Measurements from ENCODE around the gene SLC2A6. TPM values are rescaled to one million over a fixed set of nuclear protein-coding genes. Genes with fewer than 3 reads are reported as not detected.

The SLC2A6 gene
- total RNA-seq, 2 experiments from 2014 or later, result 0.62 to 0.83 TPM

DNA sequence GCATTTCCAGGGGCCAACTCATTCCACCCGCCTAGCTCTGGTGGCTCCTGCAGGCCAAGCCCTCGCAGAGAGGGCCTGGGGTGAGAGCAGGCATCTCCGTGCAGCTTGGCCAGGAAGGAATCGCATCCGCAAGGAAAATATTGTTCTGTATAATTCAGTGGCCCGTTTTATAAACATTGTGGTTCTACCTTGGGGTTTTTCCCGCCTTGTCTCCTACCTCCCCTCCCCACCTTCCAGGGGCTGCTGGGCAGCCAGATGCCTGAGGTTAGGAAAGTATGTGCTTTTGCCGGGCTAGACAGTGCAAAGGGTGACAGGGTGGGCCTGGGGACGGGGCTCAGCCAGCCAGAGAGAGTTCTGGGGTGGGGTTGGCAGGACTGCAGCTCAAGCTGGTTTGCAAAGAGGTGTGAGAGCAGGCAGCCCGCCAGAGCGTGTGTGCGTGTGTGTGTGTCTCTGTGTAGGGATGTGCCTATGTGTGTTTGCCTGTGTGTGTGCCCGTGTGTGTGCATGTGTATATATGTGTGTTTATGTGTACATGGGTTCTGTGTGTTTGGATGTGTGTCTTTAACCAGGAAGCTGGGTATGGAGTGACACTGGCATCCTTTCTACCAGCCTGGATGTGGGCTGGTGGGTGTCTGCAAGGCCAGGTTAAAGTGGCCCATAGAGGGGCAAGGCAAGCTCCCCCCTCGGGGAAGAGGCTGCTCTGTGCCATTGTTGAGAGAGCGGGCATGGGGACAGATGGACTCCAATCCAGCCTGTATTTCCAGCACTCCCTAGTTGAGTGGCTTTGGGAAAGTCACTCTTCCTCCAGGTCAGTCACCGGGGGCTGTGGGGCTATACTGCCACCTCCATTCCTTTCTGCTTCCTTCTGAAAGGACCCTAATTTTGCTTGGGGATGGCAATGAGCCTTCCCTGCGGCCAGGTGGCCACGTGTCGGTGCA is 10.6 kb upstream of the SLC2A6 start:
- Mint-ChIP-seq H3K27me3 (ENCODE audit: low read depth) (no peaks in the 10 kb centered on the region), H3K4me3 (no peak overlapping the region), H3K4me1 (ENCODE audit: low read depth) (peaks cover 3% of the 10 kb centered on the region), H3K27ac (no peak overlapping the region), H3K36me3 (ENCODE audit: low read depth) (no peaks in the 10 kb centered on the region), H3K9me3 (no peaks in the 10 kb centered on the region)
- intact Hi-C loops (cut with micrococcal nuclease), result loop anchor here (5.0 kb wide), 2 partner anchors 132 to 152 kb away; partner anchors contain the start of genes SURF1, SURF2 and SURF6
- no peak for DNase-seq
- CTCF ChIA-PET, result interaction anchor here (0.6 to 1.5 kb wide), 2 partner anchors 251 to 273 kb away, joined by 3 read pairs; no protein-coding TSS in a partner anchor

DNA sequence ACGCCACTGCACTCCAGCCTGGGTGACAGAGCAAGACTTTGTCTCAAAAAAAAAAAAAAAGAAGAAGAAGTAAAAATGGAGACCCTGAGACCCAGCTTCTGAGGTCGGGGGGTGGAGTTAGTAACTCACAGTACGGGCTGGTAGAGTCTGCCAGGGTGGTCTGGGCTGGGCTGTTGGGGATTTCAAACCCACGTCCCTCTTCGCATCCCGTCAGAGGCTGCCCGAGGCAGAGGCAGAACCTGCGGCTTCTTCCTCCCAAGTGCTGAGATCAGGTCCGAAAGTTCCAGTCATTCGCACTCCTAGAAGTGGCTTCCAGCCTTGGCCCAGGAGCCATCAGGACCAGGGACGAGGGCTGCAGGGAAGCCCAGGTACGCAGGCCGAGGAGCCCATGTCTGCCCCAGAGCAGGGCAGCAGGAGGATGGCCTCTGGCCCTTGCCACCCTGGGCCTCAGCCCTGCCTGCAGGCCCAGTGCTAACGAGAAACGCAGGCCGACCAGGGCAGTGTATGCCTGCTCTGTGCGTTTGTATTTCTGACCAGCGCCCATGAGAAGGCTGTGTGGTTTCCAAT is 9.9 kb upstream of the SLC2A6 start:
- no peak overlapping the region for H3K27ac Mint-ChIP-seq
- no peak for DNase-seq
- intact Hi-C loops (cut with micrococcal nuclease), result loop anchor here (5.0 kb wide), 2 partner anchors 131 to 151 kb away; partner anchors contain the start of genes SURF1, SURF2 and SURF6
- CTCF ChIA-PET, result interaction anchor here (0.6 to 1.5 kb wide), 4 partner anchors 83 to 310 kb away, joined by 3 to 4 read pairs (median 3); no protein-coding TSS in a partner anchor
- no peaks in the 10 kb centered on the region for H3K27me3 Mint-ChIP-seq (ENCODE audit: low read depth)
- H3K36me3 Mint-ChIP-seq (ENCODE audit: low read depth), result no peaks in the 10 kb centered on the region
- no peaks in the 10 kb centered on the region for H3K9me3 Mint-ChIP-seq
- H3K4me1 Mint-ChIP-seq (ENCODE audit: low read depth), result peaks cover 3% of the 10 kb centered on the region
- no peak overlapping the region for H3K4me3 Mint-ChIP-seq

DNA sequence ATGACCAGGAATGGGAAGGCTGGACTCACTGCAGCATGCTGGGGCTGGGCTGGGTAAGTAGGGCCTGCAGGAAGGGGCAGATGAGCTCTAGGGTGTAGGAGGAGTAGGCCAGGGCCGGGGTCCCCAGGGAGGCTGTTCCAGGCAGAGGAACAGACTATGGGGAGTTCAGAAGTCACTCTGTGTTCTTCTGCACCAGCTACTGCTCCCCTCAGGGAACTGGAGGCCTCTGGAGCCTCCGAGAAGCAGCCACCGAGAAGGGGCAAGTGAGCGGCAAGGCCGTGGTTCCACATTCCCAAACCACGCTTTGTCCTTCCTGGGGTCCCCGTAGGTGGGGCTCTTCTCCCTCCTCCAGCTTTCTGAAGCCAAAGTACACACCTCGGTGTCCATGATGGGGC is 8.4 kb upstream of the SLC2A6 start:
- Mint-ChIP-seq H3K4me1 (ENCODE audit: low read depth) (peaks cover 3% of the 10 kb centered on the region), H3K9me3 (no peaks in the 10 kb centered on the region), H3K36me3 (ENCODE audit: low read depth) (no peaks in the 10 kb centered on the region), H3K27ac (no peak overlapping the region), H3K27me3 (ENCODE audit: low read depth) (no peaks in the 10 kb centered on the region), H3K4me3 (no peak overlapping the region)
- no peak for DNase-seq
- intact Hi-C loops (cut with micrococcal nuclease), result loop anchor here (2.0 to 5.0 kb wide), 3 partner anchors 130 to 249 kb away; partner anchors contain the start of genes SURF1, SURF2 and SURF6
- CTCF ChIA-PET, result interaction anchor here (0.6 to 3.5 kb wide), 7 partner anchors 8 to 536 kb away, joined by 3 to 16 read pairs (median 4); no protein-coding TSS in a partner anchor

DNA sequence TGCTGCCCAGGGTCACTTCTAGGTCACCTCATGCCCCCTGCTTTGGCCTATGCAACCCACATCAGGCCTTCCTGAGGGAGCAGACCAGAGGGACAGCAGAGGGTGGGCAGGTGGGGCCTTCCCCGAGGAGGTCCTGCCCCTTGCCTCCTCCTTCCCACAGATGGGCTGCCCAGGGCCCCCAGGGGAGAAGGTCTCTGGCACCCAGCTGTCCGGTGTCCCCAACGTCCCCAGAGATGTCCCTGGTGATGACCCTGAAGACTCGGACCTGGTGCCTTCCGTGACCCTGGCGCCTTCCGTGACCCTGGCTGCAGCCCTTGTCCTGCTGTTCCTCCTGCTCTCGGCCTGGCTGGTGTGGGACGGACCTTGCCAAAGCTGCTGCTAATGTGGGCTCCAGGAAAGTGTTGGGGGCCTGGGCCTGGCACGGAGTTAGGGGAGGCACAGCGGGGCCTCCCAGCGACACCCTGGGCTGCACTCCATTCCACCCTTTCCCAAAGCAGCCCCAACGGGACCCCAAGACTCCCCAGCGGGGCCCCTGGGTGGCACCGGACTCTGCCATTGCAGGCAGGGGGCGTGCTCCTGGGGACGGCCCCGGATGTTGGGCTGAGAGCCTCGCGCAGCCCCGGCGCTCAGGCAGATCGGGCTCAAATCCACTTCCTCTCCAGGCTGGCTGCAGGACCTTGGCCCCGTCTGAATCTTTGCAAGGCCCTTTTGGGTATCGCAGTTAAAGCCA is 6.8 kb upstream of the SLC2A6 start:
- no peak overlapping the region for H3K27ac Mint-ChIP-seq
- H3K9me3 Mint-ChIP-seq, result no peaks in the 10 kb centered on the region
- no peak for DNase-seq
- H3K4me3 Mint-ChIP-seq, result no peak overlapping the region
- H3K4me1 Mint-ChIP-seq (ENCODE audit: low read depth), result peaks cover 3% of the 10 kb centered on the region
- no peaks in the 10 kb centered on the region for H3K27me3 Mint-ChIP-seq (ENCODE audit: low read depth)
- CTCF ChIA-PET, result interaction anchor here (0.8 to 3.5 kb wide), 5 partner anchors 8 to 299 kb away, joined by 3 to 16 read pairs (median 6); partner anchors contain the start of gene CACFD1
- intact Hi-C loops (cut with micrococcal nuclease), result loop anchor here (1.0 to 5.0 kb wide), 6 partner anchors 79 to 463 kb away; partner anchors contain the start of genes SURF1, SURF2 and SURF6
- H3K36me3 Mint-ChIP-seq (ENCODE audit: low read depth), result no peaks in the 10 kb centered on the region

DNA sequence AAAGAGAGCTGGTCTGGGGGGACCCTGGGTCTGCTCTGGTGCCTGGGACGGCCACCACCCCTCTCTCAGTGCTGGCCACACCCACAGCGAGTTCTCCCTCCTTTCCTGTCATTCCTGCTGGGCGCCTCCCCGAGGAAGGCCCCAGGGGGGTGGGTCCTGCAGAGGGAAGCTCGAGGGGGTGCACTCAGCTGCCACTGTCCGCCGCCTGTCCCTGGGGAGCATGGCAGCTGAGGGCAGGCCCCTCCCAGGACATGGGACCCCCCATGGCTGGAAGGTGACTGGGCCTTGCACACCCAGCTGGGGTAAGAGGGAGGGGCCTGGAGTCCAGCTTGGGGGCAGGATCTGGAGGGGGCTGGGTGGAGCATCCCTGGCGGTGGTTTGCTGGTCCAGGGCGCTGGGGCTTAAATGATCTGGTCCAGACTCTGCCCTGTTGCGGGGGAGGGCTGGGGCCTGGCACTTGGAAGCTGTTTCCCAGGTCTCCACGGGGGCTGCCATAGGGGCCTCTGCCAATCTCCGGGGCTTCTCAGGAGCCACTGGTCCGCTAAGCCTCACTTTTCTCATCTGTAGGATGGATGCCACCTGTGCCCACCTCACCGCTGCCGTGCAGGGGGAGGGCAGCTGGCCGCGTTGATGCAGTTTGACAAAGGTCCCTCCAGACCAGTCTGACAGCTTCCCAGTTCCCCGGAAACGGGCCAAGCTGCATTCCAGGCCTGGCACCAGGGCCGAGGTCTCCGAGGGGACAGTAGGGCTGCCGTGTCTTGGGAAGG is 6.0 kb upstream of the SLC2A6 start:
- H3K9me3 Mint-ChIP-seq, result no peaks in the 10 kb centered on the region
- no peaks in the 10 kb centered on the region for H3K27me3 Mint-ChIP-seq (ENCODE audit: low read depth)
- H3K36me3 Mint-ChIP-seq (ENCODE audit: low read depth), result no peaks in the 10 kb centered on the region
- no peak for DNase-seq
- no peak overlapping the region for H3K27ac Mint-ChIP-seq
- H3K4me1 Mint-ChIP-seq (ENCODE audit: low read depth), result peaks cover 4% of the 10 kb centered on the region
- intact Hi-C loops (cut with micrococcal nuclease), result loop anchor here (5.0 kb wide), 2 partner anchors 128 to 148 kb away; partner anchors contain the start of genes SURF1, SURF2 and SURF6
- CTCF ChIA-PET, result interaction anchor here (0.6 to 3.5 kb wide), 5 partner anchors 26 to 298 kb away, joined by 3 to 16 read pairs (median 4); partner anchors contain the start of gene CACFD1
- no peak overlapping the region for H3K4me3 Mint-ChIP-seq

DNA sequence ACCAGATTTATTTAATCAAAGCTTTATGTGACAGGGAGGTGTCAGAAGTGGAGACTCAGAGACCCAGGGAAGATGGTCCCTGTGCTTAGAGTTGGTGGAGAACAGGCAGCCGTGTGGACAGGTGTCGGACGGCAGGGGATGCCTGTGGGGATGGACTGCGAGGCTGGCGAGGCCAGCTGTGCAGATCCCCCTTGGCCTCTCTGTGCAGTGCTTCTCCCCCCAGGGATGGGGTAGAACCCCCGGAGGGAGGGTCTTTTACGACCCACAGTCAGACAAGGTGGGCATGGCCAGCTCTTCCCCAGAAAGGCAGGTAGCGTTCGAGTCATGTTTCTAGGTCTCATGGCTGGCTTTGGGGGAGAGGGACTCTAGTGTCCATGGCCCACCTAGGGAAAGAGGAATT is 4.7 kb upstream of the SLC2A6 start:
- Mint-ChIP-seq H3K4me3 (no peak overlapping the region), H3K27ac (no peak overlapping the region), H3K4me1 (ENCODE audit: low read depth) (peaks cover 9% of the 10 kb centered on the region), H3K36me3 (ENCODE audit: low read depth) (no peaks in the 10 kb centered on the region), H3K27me3 (ENCODE audit: low read depth) (no peaks in the 10 kb centered on the region), H3K9me3 (no peaks in the 10 kb centered on the region)
- no peak for DNase-seq
- CTCF ChIA-PET, result no interaction called here
- intact Hi-C loops (cut with micrococcal nuclease), result no loop called here

DNA sequence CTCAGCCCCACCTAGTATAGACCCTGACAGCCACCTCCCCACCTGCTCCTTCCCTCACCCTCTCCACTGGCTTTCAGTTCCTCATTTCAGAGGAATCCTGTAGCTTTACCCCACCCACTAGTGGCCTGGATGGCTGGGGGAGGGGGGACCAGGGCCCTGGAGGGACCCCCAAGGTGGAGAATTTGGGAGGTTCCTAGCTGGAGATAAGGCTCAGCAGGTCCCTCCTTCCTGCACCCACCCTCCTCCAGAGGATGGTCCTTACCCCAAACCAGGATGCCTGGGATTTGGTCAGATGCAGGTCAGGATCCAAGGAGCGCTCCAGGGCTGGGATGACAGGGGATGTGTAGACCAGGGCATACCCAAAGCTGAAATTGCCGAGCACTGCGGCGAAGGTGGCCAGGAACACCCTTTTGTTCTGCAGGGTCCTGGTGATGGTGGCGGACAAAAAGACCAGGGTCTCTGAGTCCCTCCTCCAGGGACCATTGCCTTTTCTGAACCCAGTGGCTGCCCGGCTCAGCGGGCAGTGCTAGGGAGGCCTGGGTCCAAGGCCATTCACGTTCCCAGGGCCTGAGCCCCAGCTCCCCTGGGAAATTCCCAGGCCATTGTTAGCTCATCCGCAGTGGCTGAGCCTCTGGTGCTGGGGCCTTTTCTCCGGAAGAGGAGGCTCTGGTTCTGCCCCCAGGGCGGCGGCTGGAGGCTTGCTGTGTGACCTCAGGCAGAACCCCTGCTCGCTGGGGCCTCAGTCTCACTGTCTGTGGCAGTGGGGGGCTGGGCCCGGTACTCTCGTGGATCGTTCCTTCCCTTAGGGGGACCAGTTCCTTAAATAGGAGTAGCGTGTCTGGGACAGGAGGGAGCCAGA is 678 bp downstream of the SLC2A6 start:
- no peak overlapping the region for H3K27ac Mint-ChIP-seq
- H3K4me1 Mint-ChIP-seq (ENCODE audit: low read depth), result peaks cover 6% of the 10 kb centered on the region
- intact Hi-C loops (cut with micrococcal nuclease), result no loop called here
- H3K27me3 Mint-ChIP-seq (ENCODE audit: low read depth), result no peaks in the 10 kb centered on the region
- DNase-seq, result no peak
- H3K36me3 Mint-ChIP-seq (ENCODE audit: low read depth), result no peaks in the 10 kb centered on the region
- CTCF ChIA-PET, result interaction anchor here (0.6 to 1.4 kb wide), 4 partner anchors 9 to 235 kb away, joined by 3 to 6 read pairs (median 3); no protein-coding TSS in a partner anchor
- H3K9me3 Mint-ChIP-seq, result no peaks in the 10 kb centered on the region
- peak overlapping the region; percentile 57 for H3K4me3 Mint-ChIP-seq

DNA sequence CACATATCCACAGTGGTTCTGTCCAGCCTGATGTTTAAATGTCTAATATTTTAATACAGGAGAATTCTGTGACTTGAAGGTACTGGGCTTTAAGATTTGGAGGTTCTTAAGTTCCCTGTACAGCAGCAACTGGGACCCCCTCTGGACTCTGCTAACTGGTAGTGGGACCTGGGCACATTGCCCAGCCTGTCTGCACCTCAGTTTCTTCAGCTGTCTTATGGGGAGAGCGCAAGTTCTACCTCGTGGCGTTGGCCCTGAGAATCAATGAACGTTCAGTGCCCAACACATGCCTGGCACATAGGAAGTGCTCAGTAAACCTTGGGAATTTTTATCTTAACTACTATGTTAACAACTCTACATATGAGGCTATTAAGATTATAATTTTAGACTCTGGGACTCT is 1.4 kb downstream of the SLC2A6 start:
- Mint-ChIP-seq H3K9me3 (no peaks in the 10 kb centered on the region), H3K36me3 (ENCODE audit: low read depth) (no peaks in the 10 kb centered on the region), H3K4me1 (ENCODE audit: low read depth) (peaks cover 6% of the 10 kb centered on the region), H3K27me3 (ENCODE audit: low read depth) (no peaks in the 10 kb centered on the region), H3K27ac (no peak overlapping the region), H3K4me3 (peak overlapping the region; percentile 9)
- DNase-seq, result no peak
- intact Hi-C loops (cut with micrococcal nuclease), result no loop called here
- CTCF ChIA-PET, result interaction anchor here (0.6 to 1.4 kb wide), 2 partner anchors 9 to 268 kb away, joined by 3 to 6 read pairs; no protein-coding TSS in a partner anchor

DNA sequence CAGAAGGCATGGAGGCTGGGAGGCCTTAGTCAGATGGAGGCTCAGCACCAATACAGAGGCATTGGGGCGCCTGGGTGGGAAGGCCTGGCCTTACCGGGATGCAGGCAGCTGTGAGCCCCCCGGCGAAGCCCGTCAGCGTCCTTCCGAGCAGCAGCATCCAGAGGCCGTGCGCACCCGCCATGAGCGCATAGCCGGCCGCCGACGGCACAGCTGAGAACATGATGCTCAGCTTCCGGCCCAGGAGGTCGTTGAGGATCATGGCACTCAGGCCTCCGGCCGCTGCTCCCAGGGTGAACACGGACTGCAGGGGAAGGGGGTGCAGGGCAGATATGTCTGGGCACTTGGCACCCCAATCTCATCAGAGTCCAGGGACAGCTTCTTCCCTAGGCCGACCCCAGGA is 2.0 kb downstream of the SLC2A6 start:
- CTCF ChIA-PET, result interaction anchor here (0.6 kb wide), 1 partner anchor 269 kb away, joined by 3 read pairs; no protein-coding TSS in a partner anchor
- intact Hi-C loops (cut with micrococcal nuclease), result no loop called here
- Mint-ChIP-seq H3K4me3 (no peak overlapping the region), H3K27me3 (ENCODE audit: low read depth) (no peaks in the 10 kb centered on the region), H3K4me1 (ENCODE audit: low read depth) (peaks cover 6% of the 10 kb centered on the region), H3K27ac (no peak overlapping the region), H3K9me3 (no peaks in the 10 kb centered on the region), H3K36me3 (ENCODE audit: low read depth) (no peaks in the 10 kb centered on the region)
- no peak for DNase-seq

DNA sequence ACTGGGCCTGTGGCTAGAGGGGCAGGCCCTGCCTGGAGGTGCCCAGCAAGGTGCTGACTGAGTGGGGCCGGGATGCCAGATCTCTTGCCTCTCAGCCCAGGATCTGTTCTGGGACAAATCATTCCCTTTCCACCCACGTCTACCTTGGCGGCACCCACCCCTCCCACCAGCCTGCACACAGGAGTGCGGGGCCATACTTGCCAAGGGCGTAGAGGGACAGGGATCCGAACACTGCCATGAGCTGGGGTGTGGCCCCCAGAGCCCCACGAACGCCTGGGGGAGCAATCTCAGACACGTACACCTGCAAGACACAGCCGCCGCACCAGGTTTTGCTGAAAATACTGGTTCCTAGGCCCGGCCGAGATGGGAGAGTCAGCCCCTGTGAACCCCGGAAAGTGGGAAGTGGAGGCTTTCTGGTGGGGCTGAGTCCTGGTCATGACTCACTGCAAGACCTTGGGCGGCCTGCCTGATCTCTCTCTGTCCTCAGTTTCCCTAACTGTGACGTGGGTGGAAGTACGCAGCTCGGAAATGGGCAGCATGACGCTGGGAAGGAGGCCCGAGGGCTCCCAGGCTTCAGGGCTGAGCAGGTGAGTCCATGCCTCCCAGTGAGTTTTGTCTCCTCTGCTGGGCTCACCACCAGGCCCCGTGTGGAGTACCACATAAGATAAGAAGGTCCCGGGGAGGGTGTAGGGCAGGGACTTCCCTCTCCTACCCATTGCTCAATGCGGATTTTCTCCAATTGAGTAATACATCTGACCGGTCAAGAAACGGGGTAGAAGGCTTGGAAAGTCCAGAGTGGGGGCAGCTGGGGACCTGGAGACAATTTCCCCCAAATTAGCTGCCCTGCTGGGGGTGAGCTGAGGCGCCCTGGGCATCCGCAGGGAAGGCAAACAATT is 2.6 kb downstream of the SLC2A6 start:
- Mint-ChIP-seq H3K27ac (no peak overlapping the region), H3K9me3 (no peaks in the 10 kb centered on the region), H3K36me3 (ENCODE audit: low read depth) (no peaks in the 10 kb centered on the region), H3K27me3 (ENCODE audit: low read depth) (no peaks in the 10 kb centered on the region), H3K4me3 (no peak overlapping the region), H3K4me1 (ENCODE audit: low read depth) (peaks cover 6% of the 10 kb centered on the region)
- CTCF ChIA-PET, result no interaction called here
- intact Hi-C loops (cut with micrococcal nuclease), result no loop called here
- no peak for DNase-seq
